Stimulated activated naive CD4-positive, alpha-beta T cell treated with Interleukin-2 at 50 U/mL for 16 hours (primary cell): Measurements from ENCODE around the gene NTN5.
"Not testable (repeated sequence)": the region's sequence is repeated elsewhere in the genome, so short reads cannot be mapped to it uniquely, and the experiment has no call there.

Experiments
- DNase-seq: peaks from one replicate; lab custom pipeline; 2025; lab: John Stamatoyannopoulos, UW

NTN5 gene

GRCh38 chr19:48644355-48644754, 28.5 kb downstream of the NTN5 start:
- DNase-seq = no peak

- no peak for DNase-seq
These were observed 30.0 kb downstream of the NTN5 start for GRCh38 chr19:48642862-48643261.

- DNase-seq = no peak
These were observed 31.0 kb downstream of the NTN5 start for GRCh38 chr19:48641850-48642249.

GRCh38 chr19:48639483-48640375, 33.1 kb downstream of the NTN5 start:
- DNase-seq = no peak

GRCh38 chr19:48638831-48639381, 33.9 kb downstream of the NTN5 start:
- no peak for DNase-seq

GRCh38 chr19:48637948-48638830, 34.6 kb downstream of the NTN5 start:
- DNase-seq = peak; percentile 81

GRCh38 chr19:48637449-48637947, 35.3 kb downstream of the NTN5 start:
- DNase-seq = peak; percentile 99

- no peak for DNase-seq
These were observed 35.9 kb downstream of the NTN5 start, which contains the start of gene DBP for GRCh38 chr19:48636859-48637448. Gene DBP (minus strand): TSS chr19:48637379. CDS start chr19:48636994, 385 bp downstream.

GRCh38 chr19:48635966-48636858, 36.6 kb downstream of the NTN5 start:
- no peak for DNase-seq

GRCh38 chr19:48635263-48635965, 37.4 kb downstream of the NTN5 start:
- peak; percentile 66 for DNase-seq

- DNase-seq = peak; percentile 90
These were observed 38.2 kb downstream of the NTN5 start for GRCh38 chr19:48634424-48635262.

GRCh38 chr19:48634036-48634342, 38.8 kb downstream of the NTN5 start:
- no peak for DNase-seq

GRCh38 chr19:48633148-48634035, 39.4 kb downstream of the NTN5 start:
- DNase-seq = no peak

- no peak for DNase-seq
These were observed 40.1 kb downstream of the NTN5 start for GRCh38 chr19:48632692-48633147.

- DNase-seq = not testable (repeated sequence)
These were observed 40.5 kb downstream of the NTN5 start for GRCh38 chr19:48632286-48632685.

- no peak for DNase-seq
These were observed 41.6 kb downstream of the NTN5 start for GRCh38 chr19:48631225-48631624.

- no peak for DNase-seq
These were observed 42.3 kb downstream of the NTN5 start for GRCh38 chr19:48630296-48631063.
